ENCODE data around the gene MCM10.

The MCM10 gene

GRCh38 chr10:13165177-13165576 is 3.8 kb downstream of the MCM10 start:
- TF ChIP-seq CTCF (IDR thresholded peaks at IDR 0.05; ENCODE audit: borderline replicate concordance, insufficient read depth, low read depth, low read length), result no peak
- no peak overlapping the region for H3K4me3 ChIP-seq (ENCODE audit: low read depth, low read length)

GRCh38 chr10:13167568-13167967 is 6.2 kb downstream of the MCM10 start:
- no peak overlapping the region for H3K4me3 ChIP-seq (ENCODE audit: low read depth, low read length)
- TF ChIP-seq CTCF (IDR thresholded peaks at IDR 0.05; ENCODE audit: borderline replicate concordance, insufficient read depth, low read depth, low read length), result no peak

GRCh38 chr10:13168781-13169180 is 7.4 kb downstream of the MCM10 start:
- no peak overlapping the region for H3K4me3 ChIP-seq (ENCODE audit: low read depth, low read length)
- no peak for TF ChIP-seq CTCF (IDR thresholded peaks at IDR 0.05; ENCODE audit: borderline replicate concordance, insufficient read depth, low read depth, low read length)

GRCh38 chr10:13173616-13174015 is 12.3 kb downstream of the MCM10 start:
- H3K4me3 ChIP-seq (ENCODE audit: low read depth, low read length), result no peak overlapping the region
- no peak for TF ChIP-seq CTCF (IDR thresholded peaks at IDR 0.05; ENCODE audit: borderline replicate concordance, insufficient read depth, low read depth, low read length)

- no peak for TF ChIP-seq CTCF (IDR thresholded peaks at IDR 0.05; ENCODE audit: borderline replicate concordance, insufficient read depth, low read depth, low read length)
- no peak overlapping the region for H3K4me3 ChIP-seq (ENCODE audit: low read depth, low read length)
Measured at GRCh38 chr10:13180788-13181187, 19.4 kb downstream of the MCM10 start.

GRCh38 chr10:13182424-13182823 is 21.1 kb downstream of the MCM10 start:
- TF ChIP-seq CTCF (IDR thresholded peaks at IDR 0.05; ENCODE audit: borderline replicate concordance, insufficient read depth, low read depth, low read length), result no peak

GRCh38 chr10:13183625-13184024 is 22.3 kb downstream of the MCM10 start:
- H3K4me3 ChIP-seq (ENCODE audit: low read depth, low read length), result no peak overlapping the region
- no peak for TF ChIP-seq CTCF (IDR thresholded peaks at IDR 0.05; ENCODE audit: borderline replicate concordance, insufficient read depth, low read depth, low read length)

More at GRCh38 chr10:13182424-13182823, 21.1 kb downstream of the MCM10 start:
- no peak overlapping the region for H3K4me3 ChIP-seq (ENCODE audit: low read depth, low read length)
